HUES64 (cell line): ENCODE measurements around the gene UBA5.

ENCODE experiments used
- H3K27ac ChIP-seq: 2 replicates; pipeline ENCODE4 v1.7.0; 2013; ENCODE audit warnings: low read depth, low read length, inconsistent platforms
- H3K27me3 ChIP-seq: 2 replicates; pipeline ENCODE4 v1.6.1; 2013; ENCODE audit warnings: mild to moderate bottlenecking, low read length; ENCODE audit not compliant: insufficient read depth
- H3K36me3 ChIP-seq: 2 replicates; pipeline ENCODE4 v1.6.1; 2013; ENCODE audit warnings: mild to moderate bottlenecking, low read length; ENCODE audit not compliant: insufficient read depth
- H3K4me1 ChIP-seq: 2 replicates; pipeline ENCODE4 v1.6.1; 2013; ENCODE audit warnings: mild to moderate bottlenecking, low read length, moderate library complexity; ENCODE audit not compliant: insufficient read depth
- H3K4me3 ChIP-seq: 2 replicates; pipeline ENCODE4 v1.5.1; 2013; ENCODE audit warnings: mild to moderate bottlenecking, low read length, moderate library complexity
- H3K9ac ChIP-seq: 2 replicates; pipeline ENCODE4 v1.6.1; 2013; ENCODE audit warnings: mild to moderate bottlenecking, low read depth, low read length
- H3K9me3 ChIP-seq: 2 replicates; pipeline ENCODE4 v1.6.1; 2013; ENCODE audit warnings: low read depth, low read length; ENCODE audit not compliant: insufficient read depth
- WGBS: fragments of 150-250, 120-280 bp; methylation state at CpG from one replicate; pipeline ENCODE4 v1.1.7; 2013; ENCODE audit warnings: missing lambda C conversion rate; 5-methylcytosine and 5-hydroxymethylcytosine counted together

The UBA5 gene

DNA sequence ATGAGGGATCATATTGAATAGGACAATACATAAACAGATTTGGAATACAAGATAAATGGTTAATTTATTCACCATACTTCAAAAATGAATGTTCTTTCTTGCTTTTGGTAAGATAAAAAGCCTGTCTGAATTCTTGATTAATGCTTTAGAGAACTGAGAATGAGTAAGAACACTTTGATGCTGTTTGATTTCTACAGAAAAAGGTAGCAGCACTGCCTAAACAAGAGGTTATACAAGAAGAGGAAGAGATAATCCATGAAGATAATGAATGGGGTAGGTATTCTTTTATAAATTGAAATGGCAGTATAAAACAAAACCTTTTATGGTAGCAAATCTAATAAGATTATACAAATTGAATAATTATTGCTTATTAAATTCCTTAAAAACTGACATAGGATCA is 15.3 kb downstream of the UBA5 start:
- Histone ChIP-seq H3K4me3 (no peak overlapping the region), H3K9ac (no peak overlapping the region), H3K36me3 (peaks cover 95% of the 10 kb centered on the region), H3K27me3 (no peaks in the 10 kb centered on the region), H3K9me3 (no peaks in the 10 kb centered on the region), H3K27ac (no peak overlapping the region), H3K4me1 (no peaks in the 10 kb centered on the region)

DNA sequence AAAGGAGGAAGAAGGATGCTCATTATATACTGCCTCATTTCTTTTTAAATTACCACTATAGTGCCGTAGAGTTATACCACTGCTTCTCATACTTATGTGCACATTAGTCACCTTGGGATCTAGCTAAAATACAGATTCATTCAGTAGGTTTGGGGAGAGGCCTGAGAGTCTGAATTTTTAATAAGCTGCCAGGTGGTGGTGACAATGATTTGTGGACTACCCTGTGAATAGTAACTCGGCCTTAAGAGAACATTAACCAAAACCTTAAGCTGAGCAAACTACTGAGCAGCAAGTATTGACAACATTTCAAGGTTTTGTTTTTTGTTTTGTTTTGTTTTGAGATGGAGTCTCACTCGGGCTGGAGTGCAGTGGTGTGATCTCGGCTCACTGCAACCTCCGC is 19.8 kb downstream of the UBA5 start:
- Histone ChIP-seq H3K4me3 (no peak overlapping the region), H3K27me3 (no peaks in the 10 kb centered on the region), H3K9ac (no peak overlapping the region), H3K27ac (no peak overlapping the region), H3K4me1 (no peaks in the 10 kb centered on the region), H3K36me3 (peaks cover 93% of the 10 kb centered on the region), H3K9me3 (no peaks in the 10 kb centered on the region)
- WGBS: over 99% methylated on average over 4 of the region's 5 CpGs

- WGBS: 92% methylated on average over 3 of the region's 3 CpGs
- Histone ChIP-seq H3K27ac (no peak overlapping the region), H3K4me3 (no peak overlapping the region), H3K9me3 (no peaks in the 10 kb centered on the region), H3K4me1 (no peaks in the 10 kb centered on the region), H3K36me3 (peaks cover 91% of the 10 kb centered on the region), H3K9ac (no peak overlapping the region), H3K27me3 (no peaks in the 10 kb centered on the region)
These were observed 21.3 kb downstream of the UBA5 start for GRCh38 chr3:132681421-132681820.

GRCh38 chr3:132682201-132682600 is 22.1 kb downstream of the UBA5 start:
- Histone ChIP-seq H3K27me3 (no peaks in the 10 kb centered on the region), H3K4me1 (no peaks in the 10 kb centered on the region), H3K36me3 (peaks cover 91% of the 10 kb centered on the region), H3K4me3 (no peak overlapping the region), H3K27ac (no peak overlapping the region), H3K9me3 (no peaks in the 10 kb centered on the region), H3K9ac (no peak overlapping the region)

DNA sequence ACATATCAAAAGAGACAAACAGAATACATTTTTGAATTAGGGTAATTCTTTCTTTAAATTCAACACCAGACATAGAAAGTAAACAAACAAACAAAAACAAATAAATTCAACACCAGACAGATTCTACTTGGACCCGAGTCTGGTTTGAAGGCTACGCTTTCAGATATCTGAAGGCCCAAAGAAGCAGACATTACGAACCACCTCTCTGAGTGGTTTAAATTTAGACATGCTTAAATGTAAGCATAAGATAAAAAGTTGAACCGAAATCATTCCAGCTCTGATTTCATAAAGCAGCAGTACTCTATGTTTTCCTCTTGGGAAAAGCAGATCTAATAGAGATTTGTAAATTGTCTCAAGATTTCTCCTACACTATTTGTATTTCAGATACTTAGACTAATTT is 29.9 kb downstream of the UBA5 start:
- Histone ChIP-seq H3K9ac (no peak overlapping the region), H3K27ac (no peak overlapping the region), H3K4me1 (no peaks in the 10 kb centered on the region), H3K36me3 (peaks cover 89% of the 10 kb centered on the region), H3K27me3 (no peaks in the 10 kb centered on the region), H3K4me3 (no peak overlapping the region), H3K9me3 (no peaks in the 10 kb centered on the region)
- WGBS: 97% methylated on average over 4 of the region's 4 CpGs

DNA sequence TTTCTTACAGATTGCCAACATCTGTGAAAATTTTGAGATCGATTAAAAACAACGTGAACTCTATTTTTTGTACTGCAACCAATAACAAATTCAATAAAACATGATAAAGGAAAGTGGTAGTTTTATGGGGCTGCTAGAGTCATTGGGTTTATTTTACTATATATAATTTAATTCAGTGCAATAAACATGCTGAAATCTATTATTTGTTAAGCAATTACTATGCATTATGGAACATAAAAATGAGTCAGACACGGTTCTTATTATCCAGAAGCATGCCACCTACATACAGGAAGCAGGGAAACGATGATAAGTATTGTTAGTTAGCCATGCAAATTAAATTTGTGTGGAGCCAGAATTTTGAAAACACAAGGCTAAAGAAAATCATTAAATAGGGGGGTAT is 34.9 kb downstream of the UBA5 start:
- 90% methylated on average over 2 of the region's 4 CpGs for WGBS
- no peak overlapping the region for H3K27ac ChIP-seq

DNA sequence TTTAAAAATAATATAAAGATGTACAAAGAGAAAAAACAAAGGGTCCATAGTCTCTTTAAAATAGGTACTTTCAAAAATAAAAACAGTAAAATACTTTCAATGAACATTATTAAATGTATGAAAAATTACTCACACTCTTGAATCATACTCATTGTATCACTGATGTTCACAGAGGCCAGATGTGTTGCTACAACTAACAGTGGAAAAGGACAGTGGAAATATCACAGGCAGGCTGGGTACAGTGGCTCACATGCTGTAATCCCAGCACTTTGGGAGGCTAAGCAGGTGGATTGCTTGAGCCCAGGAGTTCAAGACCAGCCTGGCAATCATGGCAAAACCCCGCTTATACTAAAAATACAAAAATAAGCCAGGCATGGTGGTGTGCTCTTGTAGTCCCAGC is 35.3 kb downstream of the UBA5 start:
- Histone ChIP-seq H3K9me3 (no peaks in the 10 kb centered on the region), H3K27me3 (no peaks in the 10 kb centered on the region), H3K4me3 (no peak overlapping the region), H3K9ac (no peak overlapping the region), H3K36me3 (peaks cover 85% of the 10 kb centered on the region), H3K4me1 (no peaks in the 10 kb centered on the region), H3K27ac (no peak overlapping the region)
- WGBS: 100% methylated on average over 1 of the region's 1 CpG

More for the DNA sequence above, 34.9 kb downstream of the UBA5 start:
- Histone ChIP-seq H3K4me1 (no peaks in the 10 kb centered on the region), H3K27me3 (no peaks in the 10 kb centered on the region), H3K9me3 (no peaks in the 10 kb centered on the region), H3K4me3 (no peak overlapping the region), H3K9ac (no peak overlapping the region), H3K36me3 (peaks cover 85% of the 10 kb centered on the region)

DNA sequence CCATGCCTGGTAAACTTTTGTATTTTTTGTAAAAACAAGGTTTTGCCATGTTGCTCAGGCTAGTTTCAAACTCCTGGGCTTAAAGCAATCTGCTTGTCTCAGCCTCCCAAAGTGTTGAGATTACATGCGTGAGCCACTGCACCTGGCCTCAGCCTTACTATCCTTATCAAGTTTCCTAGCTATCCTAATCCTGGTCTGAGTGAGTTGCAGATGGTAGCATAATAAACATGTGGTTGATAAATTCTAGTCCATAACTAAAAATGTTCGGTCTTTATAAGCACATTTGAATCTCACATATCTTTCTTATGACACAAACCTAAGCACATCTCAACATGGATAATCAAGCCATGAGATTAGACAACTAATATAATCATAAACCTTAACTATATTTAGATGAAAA is 43.6 kb downstream of the UBA5 start:
- no peak overlapping the region for H3K9ac ChIP-seq
- H3K36me3 ChIP-seq: peaks cover 81% of the 10 kb centered on the region
- no peaks in the 10 kb centered on the region for H3K9me3 ChIP-seq
- no peak overlapping the region for H3K27ac ChIP-seq
- WGBS: 96% methylated on average over 2 of the region's 2 CpGs
- H3K27me3 ChIP-seq: no peaks in the 10 kb centered on the region
- no peaks in the 10 kb centered on the region for H3K4me1 ChIP-seq
- H3K4me3 ChIP-seq: no peak overlapping the region

DNA sequence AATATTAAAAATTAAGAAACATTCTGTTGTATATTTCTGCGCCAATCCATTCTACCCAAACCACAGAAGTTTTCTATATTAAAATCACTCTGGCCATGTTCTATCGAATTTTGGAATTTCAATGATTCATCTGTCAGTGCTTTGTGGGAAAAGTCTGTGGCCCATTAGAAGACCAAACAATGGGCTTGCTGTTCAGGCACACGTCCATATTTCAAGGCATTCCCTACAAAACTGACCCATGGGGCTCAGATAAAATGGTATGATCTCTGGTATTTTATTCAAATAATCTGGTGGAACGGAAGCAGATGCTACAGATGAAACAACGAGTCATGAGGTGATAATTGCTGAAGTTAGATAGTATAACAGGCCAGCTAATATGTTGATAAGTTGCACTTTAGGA is 49.6 kb downstream of the UBA5 start:
- H3K9me3 ChIP-seq: no peaks in the 10 kb centered on the region
- H3K4me3 ChIP-seq: no peak overlapping the region
- 91% methylated on average over 4 of the region's 5 CpGs for WGBS
- no peaks in the 10 kb centered on the region for H3K4me1 ChIP-seq
- peaks cover 73% of the 10 kb centered on the region for H3K36me3 ChIP-seq
- H3K27me3 ChIP-seq: no peaks in the 10 kb centered on the region
- H3K27ac ChIP-seq: no peak overlapping the region
- H3K9ac ChIP-seq: no peak overlapping the region

DNA sequence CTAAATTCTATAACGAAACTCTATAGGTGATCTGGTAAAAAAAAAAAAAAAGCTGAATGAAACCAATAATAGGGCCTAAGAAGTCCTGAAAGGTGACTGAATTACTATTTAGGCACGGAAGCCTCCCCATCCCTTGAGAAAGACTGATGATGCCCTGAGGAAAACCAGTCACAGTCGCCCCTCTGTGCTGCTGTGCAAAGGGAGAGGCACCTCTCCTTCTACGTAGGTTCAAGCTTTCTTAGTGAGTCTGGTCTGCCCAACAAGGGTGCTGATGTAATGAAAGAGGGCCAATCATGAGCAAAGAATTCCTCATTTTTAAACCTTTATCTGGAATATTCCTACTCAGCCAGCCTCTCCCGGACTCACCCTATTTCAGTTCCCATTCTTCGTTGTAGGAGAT is 50.2 kb downstream of the UBA5 start:
- Histone ChIP-seq H3K27me3 (no peaks in the 10 kb centered on the region), H3K4me3 (no peak overlapping the region), H3K9me3 (no peaks in the 10 kb centered on the region), H3K4me1 (no peaks in the 10 kb centered on the region), H3K36me3 (peaks cover 74% of the 10 kb centered on the region), H3K27ac (no peak overlapping the region), H3K9ac (no peak overlapping the region)
- 97% methylated on average over 6 of the region's 6 CpGs for WGBS

GRCh38 chr3:132713977-132714727 is 54.0 kb downstream of the UBA5 start:
- no peak overlapping the region for H3K27ac ChIP-seq
- no peaks in the 10 kb centered on the region for H3K4me1 ChIP-seq
- H3K9ac ChIP-seq: no peak overlapping the region
- H3K9me3 ChIP-seq: no peaks in the 10 kb centered on the region
- no peaks in the 10 kb centered on the region for H3K27me3 ChIP-seq
- 87% methylated on average over 3 of the region's 5 CpGs for WGBS
- peaks cover 88% of the 10 kb centered on the region for H3K36me3 ChIP-seq
- no peak overlapping the region for H3K4me3 ChIP-seq

- H3K9ac ChIP-seq: no peak overlapping the region
- no peaks in the 10 kb centered on the region for H3K27me3 ChIP-seq
- H3K4me1 ChIP-seq: no peaks in the 10 kb centered on the region
- peaks cover 73% of the 10 kb centered on the region for H3K36me3 ChIP-seq
- no peak overlapping the region for H3K4me3 ChIP-seq
- no peaks in the 10 kb centered on the region for H3K9me3 ChIP-seq
- no peak overlapping the region for H3K27ac ChIP-seq
These were observed 56.2 kb downstream of the UBA5 start for GRCh38 chr3:132716372-132716771.
